GM13976 (cell line): ENCODE data around the gene MYO1D.
"Not testable (repeated sequence)": the region's sequence is repeated elsewhere in the genome, so short reads cannot be mapped to it uniquely, and the experiment has no call there.

Experiments
- DNase-seq: peaks from one replicate; pipeline ENCODE4 v3.0.0; 2012; ENCODE audit warnings: low spot score
- in situ Hi-C: fragments of 300-500 bp; cut with MboI; formaldehyde crosslinking; loops from one replicate; pipeline ENCODE4 v1.12.0; 2022; ENCODE audit warnings: low sequenced_read_pairs, mixed read lengths, inconsistent platforms; ENCODE audit not compliant: unreplicated experiment
- TF ChIP-seq, protein P1 (sequence below): IDR thresholded peaks from 2 replicates; pipeline ENCODE4 v1.5.1; 2012; ENCODE audit warnings: borderline replicate concordance, mild to moderate bottlenecking; ENCODE audit not compliant: insufficient read depth; ENCODE audit errors: extremely low read depth, missing control alignments, control extremely low read depth

The MYO1D gene

DNA sequence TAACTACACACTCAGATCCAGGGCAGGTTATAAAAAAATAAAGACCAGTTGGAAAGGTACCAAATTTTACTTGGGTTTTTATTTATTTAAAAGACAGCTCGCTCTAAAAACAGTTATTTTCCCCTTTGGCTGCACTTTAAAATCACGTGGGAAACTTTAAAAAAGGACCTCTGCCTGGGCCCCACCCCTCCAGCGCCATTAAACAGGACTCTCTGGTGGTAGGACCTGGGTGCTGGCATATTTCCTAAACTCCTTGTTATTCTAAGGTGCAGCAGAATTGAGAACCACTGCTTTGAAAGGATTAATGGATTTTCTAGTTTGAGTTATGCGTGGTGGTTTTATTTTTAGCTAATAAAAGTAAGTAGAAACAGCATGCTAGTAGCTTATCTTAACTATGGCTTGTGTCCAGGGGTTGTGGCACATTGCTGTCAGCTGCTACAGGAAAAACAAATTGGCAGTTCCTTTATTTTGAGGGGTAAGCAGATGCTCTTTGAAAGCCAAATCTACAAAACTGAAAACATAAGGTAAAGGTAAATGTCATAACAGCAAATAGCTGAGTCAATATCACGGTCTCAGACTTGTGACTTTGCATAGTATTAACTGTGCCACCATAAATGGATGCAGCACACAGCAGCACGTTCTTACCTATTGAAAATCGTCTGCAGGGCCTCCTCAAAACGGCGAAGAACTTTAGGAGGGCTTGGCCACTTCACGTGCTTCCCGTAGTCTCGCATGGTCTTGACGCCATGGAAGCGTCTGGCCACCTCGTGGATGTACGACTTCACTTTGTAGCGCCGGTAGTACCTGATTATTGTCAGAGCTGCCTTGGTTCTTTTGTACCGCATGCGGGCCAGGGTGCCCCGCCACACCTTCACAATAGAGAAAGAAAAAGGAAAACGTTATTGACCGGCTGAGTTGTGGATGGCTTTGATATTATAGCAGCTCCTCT lies 218.2 kb downstream of the MYO1D start:
- DNase-seq: no peak
- TF ChIP-seq, protein P1, sequence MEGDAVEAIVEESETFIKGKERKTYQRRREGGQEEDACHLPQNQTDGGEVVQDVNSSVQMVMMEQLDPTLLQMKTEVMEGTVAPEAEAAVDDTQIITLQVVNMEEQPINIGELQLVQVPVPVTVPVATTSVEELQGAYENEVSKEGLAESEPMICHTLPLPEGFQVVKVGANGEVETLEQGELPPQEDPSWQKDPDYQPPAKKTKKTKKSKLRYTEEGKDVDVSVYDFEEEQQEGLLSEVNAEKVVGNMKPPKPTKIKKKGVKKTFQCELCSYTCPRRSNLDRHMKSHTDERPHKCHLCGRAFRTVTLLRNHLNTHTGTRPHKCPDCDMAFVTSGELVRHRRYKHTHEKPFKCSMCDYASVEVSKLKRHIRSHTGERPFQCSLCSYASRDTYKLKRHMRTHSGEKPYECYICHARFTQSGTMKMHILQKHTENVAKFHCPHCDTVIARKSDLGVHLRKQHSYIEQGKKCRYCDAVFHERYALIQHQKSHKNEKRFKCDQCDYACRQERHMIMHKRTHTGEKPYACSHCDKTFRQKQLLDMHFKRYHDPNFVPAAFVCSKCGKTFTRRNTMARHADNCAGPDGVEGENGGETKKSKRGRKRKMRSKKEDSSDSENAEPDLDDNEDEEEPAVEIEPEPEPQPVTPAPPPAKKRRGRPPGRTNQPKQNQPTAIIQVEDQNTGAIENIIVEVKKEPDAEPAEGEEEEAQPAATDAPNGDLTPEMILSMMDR: no peak
- in situ Hi-C loops: loop anchor here (10.0 kb wide), 1 partner anchor 256 kb away; no protein-coding TSS in a partner anchor

DNA sequence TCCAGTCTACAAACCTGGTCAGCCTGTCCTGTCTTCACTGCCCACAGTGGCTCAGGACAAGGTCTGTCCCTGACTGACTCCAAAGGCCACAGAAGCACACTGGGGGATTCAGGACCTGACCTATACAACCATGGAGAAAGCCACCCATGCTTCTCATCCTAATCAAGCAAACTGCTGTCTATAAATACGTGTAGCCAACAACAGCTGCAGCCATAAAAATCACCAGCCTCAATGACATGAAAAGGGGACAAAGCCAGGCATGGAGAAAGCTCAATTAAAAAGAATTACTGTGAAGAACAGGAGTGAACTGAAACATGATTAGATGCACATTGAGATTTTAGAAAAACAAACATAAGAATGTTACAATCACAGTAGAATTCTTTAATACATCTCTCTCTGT lies 220.0 kb downstream of the MYO1D start:
- in situ Hi-C loops: loop anchor here (10.0 kb wide), 1 partner anchor 258 kb away; no protein-coding TSS in a partner anchor
- DNase-seq: no peak
- TF ChIP-seq, protein P1: no peak

DNA sequence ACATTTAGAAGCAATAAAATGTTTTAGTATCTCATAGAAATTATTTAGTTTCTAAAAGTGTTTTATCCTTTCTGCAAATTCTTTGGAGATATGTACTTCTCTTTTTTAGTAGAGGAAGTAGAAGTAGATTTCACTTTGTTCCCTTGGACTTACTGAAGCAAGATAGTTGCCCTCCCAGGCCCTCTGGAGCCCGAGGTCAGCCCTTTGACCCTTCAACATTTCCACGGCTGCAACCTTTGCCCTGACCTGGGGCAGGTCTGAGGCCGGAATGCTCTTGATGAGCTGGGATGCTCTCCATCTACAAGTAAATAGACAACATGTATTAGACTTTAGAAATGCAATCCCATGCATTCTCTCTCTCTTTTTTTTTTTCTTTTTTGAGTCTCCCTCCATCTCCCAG lies 222.6 kb downstream of the MYO1D start:
- no peak for DNase-seq
- TF ChIP-seq, protein P1: no peak
- in situ Hi-C loops: loop anchor here (10.0 kb wide), 1 partner anchor 260 kb away; no protein-coding TSS in a partner anchor

DNA sequence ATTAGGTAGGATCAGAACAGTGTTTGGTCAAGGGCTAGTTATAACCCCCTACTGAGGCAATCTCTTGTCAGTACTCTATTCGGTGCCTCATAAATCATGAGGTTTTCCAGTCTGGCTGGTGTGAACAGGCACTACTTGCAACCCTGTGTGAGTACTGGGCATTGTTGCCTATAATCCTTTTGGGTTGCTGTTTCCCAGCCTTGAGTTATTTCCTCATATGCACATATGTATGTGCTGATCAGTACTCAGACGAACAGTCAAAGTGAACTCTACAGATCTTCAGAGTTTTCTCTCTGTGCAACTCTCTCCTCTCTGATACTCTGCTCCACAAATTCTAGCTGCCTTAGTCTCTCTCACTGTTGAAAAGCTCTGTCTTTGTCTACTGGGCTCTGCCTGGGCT lies 225.8 kb downstream of the MYO1D start:
- TF ChIP-seq, protein P1: no peak
- in situ Hi-C loops: loop anchor here (10.0 kb wide), 1 partner anchor 264 kb away; no protein-coding TSS in a partner anchor
- no peak for DNase-seq

DNA sequence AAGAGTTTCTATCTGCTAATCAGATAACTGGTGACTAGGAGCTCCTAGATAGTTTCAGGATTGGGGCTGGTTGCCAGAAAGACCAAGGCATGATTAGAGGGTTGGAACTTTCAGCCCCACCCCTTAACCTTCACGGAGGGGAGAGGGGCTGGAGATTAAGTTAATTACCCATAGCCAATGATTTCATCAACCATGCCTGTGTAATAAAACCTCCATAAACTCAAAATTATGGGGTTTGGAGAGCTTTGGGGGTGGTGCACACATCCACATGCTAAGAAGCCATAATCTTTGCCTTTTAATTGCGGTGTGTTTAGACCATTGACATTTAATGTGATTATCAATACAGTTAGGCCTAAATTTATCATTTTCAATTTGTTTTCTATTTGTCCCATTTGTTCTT lies 228.5 kb downstream of the MYO1D start:
- in situ Hi-C loops: no loop called here
- no peak for DNase-seq
- TF ChIP-seq, protein P1: no peak

DNA sequence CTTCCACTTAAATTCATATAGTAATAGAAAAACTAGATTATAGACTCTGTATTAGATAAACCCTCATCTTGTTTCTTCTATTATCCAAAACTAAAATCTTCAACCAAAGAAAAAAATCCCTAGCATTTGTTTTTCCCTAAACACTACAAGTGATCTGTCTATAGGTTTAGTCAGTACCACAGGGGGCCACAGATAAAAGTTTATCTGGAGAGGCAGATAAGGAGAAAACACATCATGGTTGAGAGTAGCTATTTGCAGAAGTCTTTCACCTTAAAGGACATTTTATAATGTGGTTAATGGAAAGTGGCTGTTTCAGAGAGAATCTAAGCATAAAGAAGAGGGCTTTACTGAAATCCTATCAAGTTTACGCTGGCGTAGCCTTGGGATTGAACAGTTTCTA lies 230.0 kb downstream of the MYO1D start:
- DNase-seq: no peak
- in situ Hi-C loops: no loop called here
- TF ChIP-seq, protein P1: no peak

DNA sequence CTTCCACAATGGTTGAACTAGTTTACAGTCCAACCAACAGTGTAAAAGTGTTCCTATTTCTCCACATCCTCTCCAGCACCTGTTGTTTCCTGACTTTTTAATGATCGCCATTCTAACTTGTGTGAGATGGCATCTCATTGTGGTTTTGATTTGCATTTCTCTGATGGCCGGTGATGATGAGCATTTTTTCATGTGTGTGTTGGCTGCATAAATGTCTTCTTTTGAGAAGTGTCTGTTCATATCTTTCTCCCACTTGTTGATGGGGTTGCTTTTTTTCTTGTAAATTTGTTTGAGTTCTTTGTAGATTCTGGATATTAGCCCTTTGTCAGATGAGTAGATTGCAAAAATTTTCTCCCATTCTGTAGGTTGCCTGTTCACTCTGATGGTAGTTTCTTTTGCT lies 235.4 kb downstream of the MYO1D start:
- in situ Hi-C loops, DNase-seq: not testable (repeated sequence)
